A673 (cell line): ENCODE measurements around the gene OTOP3. TPM values are rescaled to one million over a fixed set of nuclear protein-coding genes. Genes with fewer than 3 reads are reported as not detected.

Source experiments
- BruUV-seq: library from RNA; stranded (reverse); fragments of 400-500 nt; replicated peaks from 2 replicates; lab custom pipeline; 2021; lab: Mats Ljungman, UMichigan
- CTCF ChIA-PET: fragments of 300-600 bp; sonication (Branson Sonifier 250); formaldehyde crosslinking; loops from one replicate; lab custom pipeline; 2022; ENCODE audit warnings: antibody characterized with exemption; lab: Charles Lee
- POLR2A ChIA-PET: fragments of 300-600 bp; sonication (Branson Sonifier 250); formaldehyde crosslinking; loops from one replicate; lab custom pipeline; 2022; ENCODE audit warnings: antibody characterized with exemption; ENCODE audit not compliant: low non-redundant PET; lab: Charles Lee
- DNase-seq: peaks from one replicate; pipeline ENCODE4 v3.0.0-alpha.2; 2015; ENCODE audit warnings: low spot score
- H3K27ac ChIP-seq: fragments of 200-600 bp; sonication (generic); 2 replicates; pipeline ENCODE4 v1.5.1; 2016; ENCODE audit warnings: mixed run types, low read depth, mild to moderate bottlenecking, mixed read lengths, antibody characterized with exemption, low read length; ENCODE audit not compliant: poor library complexity, severe bottlenecking
- H3K27me3 ChIP-seq: fragments of 200-600 bp; sonication (generic); replicated peaks from 2 replicates; pipeline ENCODE4 v1.6.1; 2017; ENCODE audit warnings: mixed run types, low read depth, mild to moderate bottlenecking, mixed read lengths, antibody characterized with exemption, low read length; ENCODE audit not compliant: insufficient read depth, poor library complexity
- H3K36me3 ChIP-seq: fragments of 200-600 bp; sonication (generic); 2 replicates; pipeline ENCODE4 v1.6.1; 2016; ENCODE audit warnings: mixed run types, mild to moderate bottlenecking, mixed read lengths, antibody characterized with exemption, low read length; ENCODE audit not compliant: insufficient read depth, poor library complexity, severe bottlenecking
- H3K4me1 ChIP-seq: fragments of 200-600 bp; sonication (generic); 2 replicates; pipeline ENCODE4 v1.6.1; 2017; ENCODE audit warnings: mixed run types, mild to moderate bottlenecking, mixed read lengths, antibody characterized with exemption, low read length; ENCODE audit not compliant: insufficient read depth, poor library complexity, severe bottlenecking
- H3K4me3 ChIP-seq: fragments of 200-600 bp; sonication (generic); 2 replicates; pipeline ENCODE4 v1.5.1; 2016; ENCODE audit warnings: low read depth, mixed run types, mild to moderate bottlenecking, mixed read lengths, low read length; ENCODE audit not compliant: poor library complexity, severe bottlenecking
- H3K9me3 ChIP-seq: fragments of 200-600 bp; sonication (generic); 2 replicates; pipeline ENCODE4 v1.6.1; 2016; ENCODE audit warnings: mixed run types, low read depth, mild to moderate bottlenecking, mixed read lengths, antibody characterized with exemption, low read length; ENCODE audit not compliant: poor library complexity, severe bottlenecking
- CTCF ChIP-seq: fragments of 300-800, 200-600 bp; sonication (generic); conservative IDR thresholded peaks from 2 replicates; pipeline ENCODE4 v1.5.1; 2017; ENCODE audit warnings: low read depth, mild to moderate bottlenecking, antibody characterized with exemption, low read length, moderate library complexity, mixed read lengths
- EZH2 ChIP-seq: fragments of 200-600 bp; sonication (generic); IDR thresholded peaks from 2 replicates; pipeline ENCODE4 v1.6.1; 2017; ENCODE audit warnings: borderline replicate concordance, low read depth, mild to moderate bottlenecking, mixed read lengths, antibody characterized with exemption, low read length; ENCODE audit not compliant: poor library complexity, severe bottlenecking
- intact Hi-C: fragments of 100-400 bp; cut with micrococcal nuclease; formaldehyde crosslinking; loops from one replicate; pipeline ENCODE4 v1.10.0; 2022; ENCODE audit not compliant: unreplicated experiment
- total RNA-seq: library from RNA; stranded (reverse); gene quantifications from 2 replicates; pipeline ENCODE4 v1.2.3, GENCODE V29; 2021

The OTOP3 gene
- total RNA-seq, 1 experiment from 2014 or later, result not detected

DNA sequence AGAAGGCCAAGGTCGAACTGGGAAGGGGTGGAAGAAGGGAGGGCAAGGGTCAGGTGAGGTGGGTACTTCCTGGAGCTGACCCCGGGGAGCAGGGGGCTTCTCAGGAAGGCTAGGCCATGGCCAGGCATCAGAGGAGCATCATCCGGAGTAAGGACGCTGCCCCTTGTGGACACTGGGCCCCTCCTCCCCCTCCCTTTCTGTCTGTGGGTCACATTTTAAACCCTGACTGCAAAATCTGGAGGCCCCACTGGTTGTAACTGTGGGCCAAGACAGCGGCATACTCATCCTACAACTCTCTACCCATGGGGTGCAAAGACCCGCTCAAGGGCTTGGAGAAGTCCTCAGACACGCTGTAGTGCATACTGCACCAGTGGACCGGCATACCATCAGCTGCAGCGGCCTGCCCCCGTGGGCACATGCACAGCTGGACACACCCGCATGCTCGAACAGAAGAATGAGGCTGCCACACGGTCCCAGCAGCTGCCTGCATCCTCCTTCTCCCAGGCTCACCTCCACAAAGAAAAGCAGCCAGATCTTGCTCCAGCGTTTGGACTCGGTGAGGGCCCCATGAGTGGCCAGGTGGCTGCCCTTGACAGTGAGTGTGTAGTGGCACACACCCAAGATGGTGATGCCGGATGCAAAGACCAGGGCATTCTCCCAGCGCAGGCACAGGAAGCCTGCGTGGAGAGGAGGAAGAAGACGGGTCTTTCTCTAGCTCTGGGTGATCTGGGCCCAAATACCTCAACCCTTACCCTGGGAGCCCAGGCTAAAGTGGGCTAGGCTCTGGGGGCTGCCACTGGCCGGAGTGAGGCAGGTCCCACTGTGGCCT is 43.5 kb upstream of the OTOP3 start:
- no peak for TF ChIP-seq CTCF
- TF ChIP-seq EZH2, result no peak
- ChIA-PET CTCF (no interaction called here), POLR2A (no interaction called here)
- intact Hi-C loops, result no loop called here
- no peaks in the 10 kb centered on the region for H3K36me3 ChIP-seq
- H3K9me3 ChIP-seq, result no peaks in the 10 kb centered on the region
- no peak overlapping the region for H3K27ac ChIP-seq
- no peak overlapping the region for H3K4me3 ChIP-seq
- no TSS peak for BruUV-seq
- no peak for DNase-seq
- peaks cover 69% of the 10 kb centered on the region for H3K27me3 ChIP-seq
- H3K4me1 ChIP-seq, result no peaks in the 10 kb centered on the region

DNA sequence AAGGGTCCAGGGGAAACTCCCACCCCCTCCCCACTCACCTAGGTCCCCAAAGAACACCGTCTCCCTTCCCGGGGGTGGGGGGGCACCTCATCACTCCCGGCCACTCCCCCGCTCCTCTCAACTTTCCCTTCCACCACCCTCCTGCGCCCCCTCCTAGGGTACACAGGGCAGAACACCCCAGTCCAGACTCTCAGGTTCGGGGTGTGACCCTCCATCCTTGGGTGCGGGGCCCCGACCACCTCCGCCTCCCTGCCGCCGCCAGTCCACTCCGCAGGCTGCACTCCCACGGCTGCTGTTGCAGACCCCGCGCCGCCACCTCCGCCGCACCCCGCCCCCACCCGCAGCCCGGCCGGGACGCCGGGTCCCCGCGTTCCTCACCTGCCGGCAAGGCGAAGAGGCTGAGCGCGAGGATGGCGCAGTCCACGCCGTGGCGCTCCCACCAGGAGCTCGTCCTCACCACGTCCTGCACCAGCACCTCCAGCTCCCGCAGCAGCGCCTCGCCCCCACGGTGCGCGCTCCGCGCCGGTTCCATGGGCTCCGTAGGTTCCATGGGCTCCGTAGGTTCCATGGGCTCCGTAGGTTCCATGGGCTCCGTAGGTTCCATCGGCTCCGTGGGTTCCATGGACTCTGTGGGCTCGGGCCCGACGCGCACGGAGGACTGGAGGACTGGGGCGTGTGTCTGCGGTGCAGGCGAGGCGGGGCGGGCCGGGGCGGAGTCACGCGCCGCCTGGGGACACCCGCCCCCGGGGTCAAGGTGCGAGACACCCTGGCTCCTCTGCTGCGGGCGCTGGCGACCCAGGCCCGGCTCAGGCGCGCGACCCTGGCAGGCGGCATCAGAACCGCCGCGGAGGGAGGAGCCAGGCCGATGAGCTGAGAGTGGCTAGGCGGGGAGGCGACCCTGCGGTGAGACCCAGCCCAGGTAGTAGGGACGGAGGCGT is 42.5 kb upstream of the OTOP3 start, which contains the start of gene FADS6:
TSS of gene FADS6 (minus strand) at position 660 of the 938 bp plus-strand sequence. CDS start at position 622, 38 bp downstream.
- Histone ChIP-seq H3K27me3 (peaks cover 74% of the 10 kb centered on the region), H3K27ac (no peak within 1 kb of the TSS), H3K4me1 (no peaks in the 10 kb centered on the region), H3K9me3 (no peaks in the 10 kb centered on the region), H3K36me3 (no peaks in the 10 kb centered on the region), H3K4me3 (peak within 1 kb of the TSS; percentile 25)
- POLR2A ChIA-PET, result interaction anchor here (0.6 kb wide), 1 partner anchor 807 kb away, joined by 3 read pairs; no protein-coding TSS in a partner anchor
- CTCF ChIA-PET, result no interaction called here
- intact Hi-C loops, result no loop called here
- no peak for DNase-seq
- peak; percentile 97 for TF ChIP-seq EZH2
- TF ChIP-seq CTCF, result no peak
- no TSS peak for BruUV-seq

- TF ChIP-seq EZH2 (peak; percentile 5), CTCF (no peak)
- no peak overlapping the region for H3K4me3 ChIP-seq
- POLR2A ChIA-PET, result no interaction called here
Measured at GRCh38 chr17:74893936-74894671, 41.6 kb upstream of the OTOP3 start.

More at GRCh38 chr17:74893936-74894671, 41.6 kb upstream of the OTOP3 start:
- intact Hi-C loops, result no loop called here
- no peak overlapping the region for H3K27ac ChIP-seq
- H3K9me3 ChIP-seq, result no peaks in the 10 kb centered on the region
- CTCF ChIA-PET, result no interaction called here
- H3K27me3 ChIP-seq, result peaks cover 74% of the 10 kb centered on the region
- no TSS peak for BruUV-seq
- no peaks in the 10 kb centered on the region for H3K36me3 ChIP-seq
- no peak for DNase-seq
- H3K4me1 ChIP-seq, result no peaks in the 10 kb centered on the region
